ENCODE data around the gene FAM118B.

Gene FAM118B

GRCh38 chr11:126265811-126266210, 54.2 kb downstream of the FAM118B start:
- DNase-seq (ENCODE audit: insufficient read length, low spot score) (no peak), FAIRE-seq (no peak)

GRCh38 chr11:126267650-126268049, 56.1 kb downstream of the FAM118B start:
- FAIRE-seq, result no peak
- DNase-seq (ENCODE audit: insufficient read length, low spot score), result no peak

- no peak for FAIRE-seq
- peak; percentile 22 for DNase-seq (ENCODE audit: insufficient read length, low spot score)
Observed at GRCh38 chr11:126268361-126268707, 56.8 kb downstream of the FAM118B start.

DNA sequence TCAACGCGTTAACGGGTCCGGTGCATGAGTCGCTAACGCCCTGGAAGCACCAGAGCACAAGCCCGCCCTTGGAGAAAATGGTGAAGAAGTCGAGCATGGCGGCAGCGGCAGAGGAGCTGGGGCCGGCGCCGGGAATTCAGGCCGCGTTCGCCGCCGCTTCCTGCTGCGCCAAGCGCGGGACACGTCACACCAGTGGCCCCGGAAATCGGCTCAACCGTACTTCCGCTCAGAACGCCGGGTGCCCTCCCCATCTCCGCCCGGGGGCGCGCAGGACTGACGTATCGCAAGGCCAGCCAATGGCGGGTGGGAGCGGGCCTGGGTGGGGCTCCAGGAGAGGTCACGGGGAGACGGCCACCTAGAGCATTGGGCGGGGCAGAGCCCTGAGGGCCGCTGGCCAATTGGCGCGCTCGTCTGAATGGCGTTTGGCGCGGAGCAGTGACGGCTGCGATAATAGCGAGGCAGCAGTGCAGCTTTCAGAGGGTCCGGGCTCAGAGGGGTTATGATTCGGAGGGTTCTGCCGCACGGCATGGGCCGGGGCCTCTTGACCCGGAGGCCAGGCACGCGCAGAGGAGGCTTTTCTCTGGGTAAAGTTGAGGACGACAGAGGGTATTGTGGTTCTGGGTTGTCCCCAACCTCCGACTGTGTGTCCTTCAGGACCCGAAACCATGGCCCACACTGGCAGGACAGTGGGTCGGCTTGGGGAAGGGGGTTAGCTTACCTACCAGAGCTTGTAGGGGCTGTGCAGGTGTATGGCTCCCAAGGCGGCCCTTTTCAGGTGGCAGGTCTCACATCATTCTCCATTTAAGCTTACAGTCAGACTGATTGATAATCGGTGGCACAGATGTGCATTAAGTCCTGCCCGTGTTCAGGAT, 57.4 kb downstream of the FAM118B start, which contains the start of the genes FOXRED1 and SRPRA:
Gene FOXRED1 (plus strand): TSS at position 447 of the 872 bp plus-strand sequence. CDS start 53 bp downstream, at position 500.
Gene SRPRA (minus strand): TSS at position 188 of the 872 bp plus-strand sequence. CDS start 91 bp downstream, at position 97.
- DNase-seq (ENCODE audit: insufficient read length, low spot score), result peak; percentile 97
- peak; percentile 94 for FAIRE-seq

GRCh38 chr11:126277322-126277721, 65.7 kb downstream of the FAM118B start:
- no peak for DNase-seq (ENCODE audit: insufficient read length, low spot score)
- FAIRE-seq, result no peak

- FAIRE-seq (no peak), DNase-seq (ENCODE audit: insufficient read length, low spot score) (no peak)
Observed at GRCh38 chr11:126277780-126278179, 66.2 kb downstream of the FAM118B start.

DNA sequence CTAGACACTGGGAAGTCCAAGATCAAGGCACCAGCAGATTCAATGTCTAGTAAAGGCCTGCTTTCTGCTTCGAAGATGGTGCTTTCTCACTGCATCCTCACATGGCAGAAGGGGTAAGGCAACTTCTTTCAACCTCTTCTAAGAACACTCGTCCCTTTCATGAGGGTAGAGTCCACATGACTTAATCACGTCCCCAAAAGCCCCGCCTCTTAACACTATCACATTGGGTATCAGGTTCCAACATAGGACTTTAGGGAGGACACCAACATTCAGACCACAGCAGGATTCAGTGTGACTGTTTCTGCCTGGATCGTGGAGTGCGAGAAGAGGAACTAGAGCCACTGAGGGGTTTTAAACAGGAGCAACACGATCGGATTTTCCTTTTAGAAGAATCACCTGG, 67.6 kb downstream of the FAM118B start:
- FAIRE-seq, result no peak
- DNase-seq (ENCODE audit: insufficient read length, low spot score), result no peak

DNA sequence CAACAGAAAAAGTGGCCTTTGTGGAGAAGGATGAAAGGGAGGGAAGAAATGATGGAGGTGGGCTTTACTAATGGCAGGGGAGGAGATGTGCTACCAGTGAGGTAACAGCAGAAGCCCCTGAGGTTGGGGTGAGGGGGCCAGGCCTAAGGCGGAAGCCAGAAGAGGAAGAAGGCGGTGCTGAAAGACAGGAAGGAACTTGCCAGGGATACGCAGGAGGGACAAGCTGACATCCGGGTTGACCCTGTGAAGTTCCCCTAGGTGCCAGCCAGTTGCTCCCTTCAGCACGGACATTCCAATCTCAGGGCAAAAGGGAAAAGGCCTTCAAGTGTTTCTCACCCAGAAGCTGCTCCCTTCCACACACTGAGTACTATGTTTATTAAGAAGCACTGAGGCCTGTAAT, 69.0 kb downstream of the FAM118B start:
- FAIRE-seq, result no peak
- DNase-seq (ENCODE audit: insufficient read length, low spot score), result no peak

- FAIRE-seq, result no peak
- DNase-seq (ENCODE audit: insufficient read length, low spot score), result no peak
Observed at GRCh38 chr11:126281245-126281644, 69.7 kb downstream of the FAM118B start.

GRCh38 chr11:126281666-126282175, 70.1 kb downstream of the FAM118B start:
- DNase-seq (ENCODE audit: insufficient read length, low spot score) (no peak), FAIRE-seq (no peak)

GRCh38 chr11:126282361-126282735, 70.8 kb downstream of the FAM118B start:
- no peak for FAIRE-seq
- no peak for DNase-seq (ENCODE audit: insufficient read length, low spot score)

DNA sequence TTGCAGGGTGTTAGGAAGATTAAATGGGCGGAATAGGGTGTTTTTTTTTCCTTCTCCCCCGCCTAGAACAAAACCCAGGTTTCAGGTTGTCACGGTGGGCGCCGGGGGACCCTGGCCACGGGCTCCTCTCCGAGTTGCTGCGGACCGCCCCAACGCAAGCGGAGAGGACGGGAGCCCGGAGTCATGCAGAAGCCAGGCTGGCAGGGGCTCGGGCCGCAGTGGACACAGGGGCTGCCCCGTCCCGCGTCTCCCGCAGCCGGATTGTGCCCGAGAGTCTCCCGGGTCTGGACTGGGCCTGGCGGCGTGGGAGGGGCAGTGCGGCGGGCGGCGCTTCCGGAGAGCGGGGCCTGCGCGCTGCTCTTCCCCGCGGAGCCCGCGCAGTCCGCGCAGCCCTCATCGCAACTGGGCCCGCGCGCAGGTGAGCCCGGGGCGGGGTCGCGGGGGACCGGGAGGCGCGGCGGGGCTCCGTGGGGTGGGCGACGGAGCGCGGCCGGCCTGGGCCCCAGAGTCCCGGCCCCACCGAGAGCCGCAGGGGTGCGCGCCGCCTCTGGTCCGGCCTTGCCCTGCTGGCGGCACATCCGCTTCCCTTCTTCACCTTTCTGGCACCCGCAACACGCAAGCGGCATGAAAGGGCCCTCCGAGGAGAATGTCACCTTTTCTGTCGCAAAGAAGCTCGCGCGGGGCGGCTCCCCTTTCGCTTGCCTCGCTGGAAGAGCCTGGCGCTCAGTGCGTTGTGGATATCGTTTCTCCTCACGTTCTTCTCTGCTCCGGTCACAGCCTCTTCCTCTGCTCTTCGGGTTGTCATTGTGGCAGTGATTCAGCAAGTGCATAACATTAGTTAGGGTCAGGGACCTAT, 71.4 kb downstream of the FAM118B start, which contains the start of gene TIRAP:
Gene TIRAP (plus strand): TSS at position 358 of the 856 bp plus-strand sequence. CDS start 7,802 bp downstream, outside the sequence.
- FAIRE-seq (no peak), DNase-seq (ENCODE audit: insufficient read length, low spot score) (peak; percentile 33)

DNA sequence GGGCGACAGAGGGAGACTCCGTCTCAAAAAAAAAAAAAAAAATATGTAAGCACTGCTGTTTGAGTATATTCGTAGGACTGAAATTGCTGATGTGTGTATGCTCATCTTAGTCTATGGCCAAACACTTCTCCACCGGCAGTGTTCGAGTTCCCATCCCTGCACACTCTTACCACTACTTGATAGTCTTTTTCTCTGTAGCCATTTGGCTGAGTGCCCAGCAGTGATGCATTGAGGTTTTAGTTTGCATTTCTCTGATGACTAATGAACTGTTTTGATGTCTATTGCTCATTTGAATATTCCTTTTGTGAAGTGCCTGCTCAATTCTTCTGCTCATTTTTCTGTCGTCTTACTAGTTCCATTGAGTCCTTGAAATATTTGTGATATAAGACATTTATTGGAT, 73.2 kb downstream of the FAM118B start:
- FAIRE-seq, result no peak
- DNase-seq (ENCODE audit: insufficient read length, low spot score), result peak; percentile 45

DNA sequence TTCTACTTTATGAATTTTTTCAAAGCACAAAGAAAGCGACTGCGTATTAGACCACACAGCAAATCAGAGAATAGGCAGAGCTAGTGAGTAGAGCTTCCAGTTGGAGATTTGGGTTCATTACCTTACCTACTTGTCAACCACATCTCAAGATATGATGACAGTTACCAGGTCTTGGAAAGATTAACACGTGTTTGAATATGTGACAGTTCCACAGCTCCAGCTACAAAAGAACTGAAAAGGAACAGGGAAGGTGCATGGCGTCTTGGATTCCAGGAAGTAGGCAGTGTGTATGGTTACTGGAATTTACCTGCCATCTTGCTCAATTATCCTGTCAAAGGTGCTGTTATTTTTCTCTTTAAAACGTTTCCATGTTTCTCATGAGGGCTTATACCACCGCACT, 76.7 kb downstream of the FAM118B start:
- no peak for DNase-seq (ENCODE audit: insufficient read length, low spot score)

GRCh38 chr11:126290887-126291286, 79.3 kb downstream of the FAM118B start:
- no peak for FAIRE-seq
- DNase-seq (ENCODE audit: insufficient read length, low spot score), result no peak

More for the DNA sequence above, 76.7 kb downstream of the FAM118B start:
- FAIRE-seq, result no peak

DNA sequence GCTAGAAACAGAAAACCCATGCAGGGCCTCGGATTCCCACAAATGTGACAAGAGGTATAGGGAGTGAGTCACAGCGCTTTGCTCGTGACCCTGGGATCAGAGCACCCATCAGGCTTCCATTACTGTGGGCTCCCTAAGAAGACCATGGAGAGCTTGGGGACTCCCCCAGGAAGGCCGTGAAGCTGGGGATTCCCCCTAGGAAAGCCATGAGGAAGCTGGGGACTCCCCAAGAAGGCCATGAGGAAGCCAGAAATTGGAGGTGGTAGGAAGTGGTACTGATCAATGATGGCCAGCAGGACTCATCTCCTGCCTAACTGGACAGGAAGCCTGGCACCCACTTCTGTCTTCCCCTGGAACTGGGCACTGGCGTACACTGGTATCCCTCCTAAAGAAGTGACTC, 82.1 kb downstream of the FAM118B start:
- DNase-seq (ENCODE audit: insufficient read length, low spot score) (no peak), FAIRE-seq (no peak)

DNA sequence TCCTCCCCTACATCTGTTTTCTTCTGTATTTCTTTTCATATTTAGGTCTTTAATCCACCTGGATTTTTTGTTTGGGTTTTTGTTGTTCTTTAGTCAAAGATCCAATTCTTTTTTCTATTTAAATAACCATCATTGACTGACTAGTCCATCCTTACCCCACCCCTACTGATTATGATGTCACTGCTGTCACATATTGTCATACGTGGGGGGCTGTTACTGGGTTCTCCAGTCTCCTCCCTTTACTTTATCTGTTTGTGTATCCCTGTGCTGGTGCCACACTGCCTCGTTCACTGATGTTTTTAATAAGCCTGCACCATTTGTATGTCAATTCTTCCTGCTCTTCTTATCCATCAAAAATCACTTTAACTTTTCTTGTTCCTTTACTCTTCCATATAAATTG, 85.4 kb downstream of the FAM118B start:
- no peak for FAIRE-seq
- DNase-seq (ENCODE audit: insufficient read length, low spot score), result no peak

GRCh38 chr11:126303623-126304456, 92.3 kb downstream of the FAM118B start, which contains the start of gene DCPS:
DCPS (plus strand) TSS chr11:126304060; CDS start chr11:126304081, 21 bp downstream.
- peak; percentile 88 for DNase-seq (ENCODE audit: insufficient read length, low spot score)
- peak; percentile 70 for FAIRE-seq

- no peak for FAIRE-seq
Observed at GRCh38 chr11:126304457-126305075, 93.0 kb downstream of the FAM118B start.

GRCh38 chr11:126305699-126306098, 94.1 kb downstream of the FAM118B start:
- FAIRE-seq (no peak), DNase-seq (ENCODE audit: insufficient read length, low spot score) (no peak)

More at GRCh38 chr11:126304457-126305075, 93.0 kb downstream of the FAM118B start:
- no peak for DNase-seq (ENCODE audit: insufficient read length, low spot score)

Measured in HTR-8/SVneo (cell line).